ENCODE results near the gene TXLNB.

TXLNB gene

DNA sequence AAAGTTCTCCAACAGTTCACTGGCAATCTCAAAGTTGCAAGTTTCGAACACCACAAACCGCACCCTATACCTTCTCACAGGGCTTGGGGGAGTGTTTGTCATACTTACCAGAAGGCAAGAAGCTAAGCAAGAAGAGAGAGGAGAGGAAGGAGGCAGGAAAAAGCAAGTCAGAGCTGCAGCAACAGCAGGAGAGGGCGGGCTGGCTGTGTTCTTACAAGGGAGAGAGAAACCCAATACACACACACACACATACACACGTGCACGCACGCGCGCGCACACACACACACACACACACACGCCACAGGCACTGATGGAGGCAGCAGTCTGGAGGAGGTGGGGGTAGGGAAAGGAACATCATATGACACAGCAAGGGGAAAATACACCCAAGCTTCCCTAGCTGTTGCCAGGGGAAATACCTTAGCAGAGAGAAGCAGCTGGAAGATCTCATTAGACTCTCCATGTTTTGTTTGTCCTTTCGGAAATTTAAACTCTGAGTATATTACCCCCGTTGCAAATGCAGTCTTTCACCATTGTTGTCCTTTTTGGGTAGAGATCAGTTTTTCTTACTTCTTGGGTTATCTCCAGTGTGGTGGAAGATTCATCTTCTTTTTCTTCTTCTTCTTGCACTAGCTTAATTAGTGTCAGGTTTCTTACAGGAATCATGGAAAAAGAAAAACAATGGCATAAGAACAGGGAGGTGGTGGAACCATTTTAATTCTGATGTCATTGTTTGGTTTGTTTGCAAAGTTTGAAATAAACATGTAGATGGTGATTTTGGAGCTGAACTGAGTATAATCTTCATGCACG is at the start of gene TXLNB:
TXLNB (minus strand) TSS at position 186 of the 807 bp plus-strand sequence. CDS start 3,099 bp downstream, outside the sequence.
- TF ChIP-seq, protein P1, sequence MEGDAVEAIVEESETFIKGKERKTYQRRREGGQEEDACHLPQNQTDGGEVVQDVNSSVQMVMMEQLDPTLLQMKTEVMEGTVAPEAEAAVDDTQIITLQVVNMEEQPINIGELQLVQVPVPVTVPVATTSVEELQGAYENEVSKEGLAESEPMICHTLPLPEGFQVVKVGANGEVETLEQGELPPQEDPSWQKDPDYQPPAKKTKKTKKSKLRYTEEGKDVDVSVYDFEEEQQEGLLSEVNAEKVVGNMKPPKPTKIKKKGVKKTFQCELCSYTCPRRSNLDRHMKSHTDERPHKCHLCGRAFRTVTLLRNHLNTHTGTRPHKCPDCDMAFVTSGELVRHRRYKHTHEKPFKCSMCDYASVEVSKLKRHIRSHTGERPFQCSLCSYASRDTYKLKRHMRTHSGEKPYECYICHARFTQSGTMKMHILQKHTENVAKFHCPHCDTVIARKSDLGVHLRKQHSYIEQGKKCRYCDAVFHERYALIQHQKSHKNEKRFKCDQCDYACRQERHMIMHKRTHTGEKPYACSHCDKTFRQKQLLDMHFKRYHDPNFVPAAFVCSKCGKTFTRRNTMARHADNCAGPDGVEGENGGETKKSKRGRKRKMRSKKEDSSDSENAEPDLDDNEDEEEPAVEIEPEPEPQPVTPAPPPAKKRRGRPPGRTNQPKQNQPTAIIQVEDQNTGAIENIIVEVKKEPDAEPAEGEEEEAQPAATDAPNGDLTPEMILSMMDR (IDR thresholded peaks at IDR 0.05), result no peak
- no peaks in the 10 kb centered on the region for H3K27me3 ChIP-seq
- no peaks in the 10 kb centered on the region for H3K9me3 ChIP-seq
- peak; percentile 80 to 83 for DNase-seq
- H3K4me1 ChIP-seq, result peaks cover 6 to 23% (median 17%) of the 10 kb centered on the region in 4 donors
- no peaks in the 10 kb centered on the region for H3K36me3 ChIP-seq
- H3K4me3 ChIP-seq, result no peak within 1 kb of the TSS
- intact Hi-C loops (cut with DNase I; ENCODE audit: low total_unique reads), result no loop called here
- H3K27ac ChIP-seq, result peak within 1 kb of the TSS; percentile 48 to 66

DNA sequence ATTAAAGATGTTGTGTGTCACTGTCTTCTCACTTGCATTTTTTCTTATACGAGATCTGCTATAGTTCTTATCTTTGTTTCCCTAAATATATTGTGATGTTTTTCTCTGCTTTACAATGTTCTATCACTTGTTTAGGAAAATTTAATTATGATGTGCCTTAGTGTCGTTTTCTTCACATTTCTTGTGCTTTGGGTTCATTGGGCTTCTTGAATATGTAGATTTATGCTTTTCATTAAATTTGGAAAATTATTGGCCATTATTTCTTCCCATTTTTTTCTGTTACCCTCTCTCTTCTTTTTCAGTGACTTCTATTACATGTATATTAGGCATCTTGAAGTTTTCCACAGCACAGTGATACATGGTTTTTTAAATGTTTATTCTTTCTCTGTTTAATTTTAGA is 49.3 kb upstream of the TXLNB start:
- no peak for DNase-seq
- Histone ChIP-seq H3K27ac (no peak overlapping the region), H3K36me3 (no peaks in the 10 kb centered on the region), H3K9me3 (no peaks in the 10 kb centered on the region), H3K4me3 (no peak overlapping the region), H3K4me1 (peaks cover 0 to 10% (median 7%) of the 10 kb centered on the region in 4 donors), H3K27me3 (no peaks in the 10 kb centered on the region)
- TF ChIP-seq, protein P1 (IDR thresholded peaks at IDR 0.05), result no peak
- intact Hi-C loops (cut with DNase I; ENCODE audit: low total_unique reads), result no loop called here

DNA sequence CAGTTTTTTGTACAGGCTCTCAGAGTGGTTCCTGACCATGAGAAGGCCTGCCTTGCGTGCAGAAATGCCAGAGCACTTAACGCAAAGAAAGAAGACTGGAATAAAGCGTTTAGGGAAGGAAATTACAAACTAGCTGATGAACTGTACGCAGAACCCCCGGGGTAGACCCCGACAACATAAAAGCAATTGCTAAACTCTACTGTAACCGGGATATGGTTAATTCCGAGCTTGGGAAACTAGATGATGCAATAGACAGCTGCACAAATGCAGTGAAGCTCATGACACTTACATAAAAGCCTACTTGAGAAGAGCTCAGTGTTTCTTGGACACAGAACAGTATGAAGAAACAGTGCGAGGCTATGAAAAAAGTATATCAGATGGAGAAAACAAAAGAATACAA is 47.0 kb upstream of the TXLNB start:
- no peak overlapping the region for H3K4me3 ChIP-seq
- H3K27ac ChIP-seq, result no peak overlapping the region
- no peaks in the 10 kb centered on the region for H3K27me3 ChIP-seq
- intact Hi-C loops (cut with DNase I; ENCODE audit: low total_unique reads), result no loop called here
- H3K4me1 ChIP-seq, result peaks cover 0 to 32% (median 12%) of the 10 kb centered on the region in 4 donors
- DNase-seq, result no peak
- TF ChIP-seq, protein P1 (IDR thresholded peaks at IDR 0.05), result no peak
- H3K36me3 ChIP-seq, result no peaks in the 10 kb centered on the region
- no peaks in the 10 kb centered on the region for H3K9me3 ChIP-seq

DNA sequence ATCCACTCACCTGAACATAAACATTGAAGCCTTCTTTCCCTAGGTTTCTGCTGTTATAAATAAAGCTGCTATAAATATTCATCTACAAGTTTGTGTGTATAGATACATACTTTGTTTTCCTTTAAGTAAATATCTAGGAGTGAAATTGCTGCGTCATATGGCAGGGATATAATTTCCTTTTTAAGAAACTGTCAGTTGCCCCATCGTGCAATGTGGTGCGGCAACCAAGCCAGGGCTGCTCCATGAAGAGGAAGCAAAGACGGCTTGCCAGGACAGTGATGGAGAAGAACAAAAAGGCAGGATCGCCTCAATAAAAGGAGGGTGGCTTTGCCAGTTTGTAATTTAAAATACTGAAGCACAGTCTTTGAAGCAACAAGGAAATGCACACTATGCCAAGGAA is 46.0 kb upstream of the TXLNB start:
- DNase-seq, result peak in 1 of 2 donors; percentile 48
- intact Hi-C loops (cut with DNase I; ENCODE audit: low total_unique reads), result no loop called here
- H3K4me1 ChIP-seq, result peaks cover 0 to 34% (median 12%) of the 10 kb centered on the region in 4 donors
- H3K4me3 ChIP-seq, result no peak overlapping the region
- no peaks in the 10 kb centered on the region for H3K27me3 ChIP-seq
- no peak overlapping the region for H3K27ac ChIP-seq
- no peaks in the 10 kb centered on the region for H3K36me3 ChIP-seq
- no peaks in the 10 kb centered on the region for H3K9me3 ChIP-seq
- TF ChIP-seq, protein P1 (IDR thresholded peaks at IDR 0.05), result no peak

DNA sequence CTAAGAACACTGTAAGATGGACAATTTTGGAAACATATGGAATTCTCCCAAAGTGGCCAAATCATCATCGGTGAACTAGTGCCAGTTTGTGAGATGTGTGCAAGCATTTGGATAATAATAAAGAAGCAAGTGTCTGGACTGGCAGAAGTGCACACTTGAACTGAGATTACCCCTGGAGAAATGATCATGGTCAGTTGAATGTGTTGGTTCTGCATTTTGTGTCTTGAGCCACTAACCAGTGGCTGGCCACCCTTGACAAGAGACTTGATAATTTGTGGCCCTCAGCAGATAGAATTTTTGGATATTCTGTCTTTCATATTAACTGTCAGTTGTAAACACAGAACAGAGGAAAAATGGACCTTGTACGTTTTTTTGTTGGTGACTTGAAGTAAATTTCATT is 45.2 kb upstream of the TXLNB start:
- Histone ChIP-seq H3K36me3 (no peaks in the 10 kb centered on the region), H3K27ac (peak overlapping the region in 1 of 2 donors; percentile 21), H3K27me3 (no peaks in the 10 kb centered on the region), H3K9me3 (no peaks in the 10 kb centered on the region), H3K4me3 (no peak overlapping the region), H3K4me1 (peaks cover 0 to 34% (median 12%) of the 10 kb centered on the region in 4 donors)
- no peak for DNase-seq
- intact Hi-C loops (cut with DNase I; ENCODE audit: low total_unique reads), result no loop called here
- TF ChIP-seq, protein P1 (IDR thresholded peaks at IDR 0.05), result no peak
